GM19438 (cell line): ENCODE measurements around the gene GALNT9.

Experiments
- ATAC-seq: cut with Tn5 transposase; IDR thresholded peaks from one replicate; pipeline ENCODE4 v1.9.1; 2021; ENCODE audit warnings: low read depth; ENCODE audit not compliant: unreplicated experiment

Gene GALNT9

DNA sequence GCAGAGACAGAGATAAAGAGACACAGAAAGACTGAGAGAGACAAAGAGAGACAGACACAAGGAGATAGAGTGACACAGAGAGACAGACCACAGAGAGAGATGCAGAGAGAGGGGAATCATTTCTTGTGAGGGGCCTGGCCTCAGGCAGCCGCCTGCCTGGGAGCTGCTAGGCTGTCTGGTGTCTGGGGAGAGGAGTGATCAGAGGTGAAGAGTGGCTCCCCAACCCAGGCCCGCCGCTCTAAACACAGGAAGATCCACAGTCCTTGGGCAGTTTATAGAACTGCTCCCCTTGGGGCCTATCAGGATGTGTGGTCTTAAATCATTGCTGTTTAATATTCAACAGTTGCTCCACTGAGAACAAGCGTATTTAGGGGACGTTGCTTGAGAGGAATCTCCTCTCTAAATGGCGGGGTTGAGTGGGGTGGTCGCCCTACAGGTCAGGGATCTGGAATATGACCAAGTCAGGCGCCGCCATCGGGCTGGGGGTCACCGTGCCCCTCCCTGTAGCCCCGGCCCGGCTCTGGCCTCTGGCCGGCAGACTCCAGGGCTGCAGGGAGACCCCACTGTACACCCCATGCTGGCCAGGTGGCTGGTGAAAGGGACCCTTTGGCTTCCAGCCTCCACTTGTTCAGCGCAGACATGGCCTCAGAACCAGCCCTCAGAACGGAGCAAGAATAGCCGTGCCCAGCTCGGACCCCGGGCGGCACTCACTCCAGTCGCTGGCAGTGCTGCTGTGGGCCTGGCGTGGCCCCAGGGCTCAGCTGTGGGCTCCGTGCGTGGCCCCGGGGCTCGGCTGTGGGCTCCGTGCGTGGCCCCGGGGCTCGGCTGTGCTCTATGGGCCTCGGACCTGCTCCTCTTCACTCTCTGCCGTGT lies 89.4 kb downstream of the GALNT9 start:
- ATAC-seq: no peak

- ATAC-seq: no peak
These were observed 90.0 kb downstream of the GALNT9 start for GRCh38 chr12:132239392-132239791.

DNA sequence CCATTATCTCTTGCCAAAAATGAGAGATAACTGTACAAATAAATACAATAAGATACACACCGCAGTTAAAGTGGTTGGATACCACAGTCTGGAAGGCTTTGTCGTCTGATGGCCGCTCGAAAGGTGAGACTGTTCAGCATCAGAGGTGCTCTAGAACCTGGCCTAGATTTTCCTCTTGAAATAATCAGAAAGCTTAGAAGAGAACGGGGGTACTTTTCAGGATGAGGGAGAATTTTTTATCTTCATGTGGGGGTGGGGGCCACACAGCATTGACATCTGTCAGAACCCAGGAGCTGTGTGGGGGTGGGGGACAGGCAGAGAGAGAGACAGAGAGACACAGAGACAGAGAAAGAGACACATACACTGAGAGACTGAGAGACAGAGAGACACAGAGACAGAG lies 90.5 kb downstream of the GALNT9 start:
- ATAC-seq: no peak

DNA sequence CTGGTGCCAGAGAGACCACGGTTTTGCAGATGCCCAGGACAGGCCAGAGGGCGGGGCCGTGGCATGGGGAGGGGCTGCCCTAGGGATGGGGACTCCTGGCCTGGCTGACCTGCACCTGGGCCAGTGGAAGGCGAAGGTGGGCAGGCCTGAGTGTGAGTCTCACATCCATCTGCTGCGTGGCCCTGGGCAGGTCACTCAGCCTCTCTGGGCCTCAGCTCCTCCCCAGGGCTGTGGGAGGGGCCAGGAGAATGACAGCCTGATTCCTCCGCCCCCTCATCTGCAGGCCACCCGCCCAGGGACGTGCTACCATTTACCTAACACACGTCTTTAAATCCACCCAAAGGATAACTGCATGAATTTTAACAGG lies 90.9 kb downstream of the GALNT9 start:
- ATAC-seq: no peak

- no peak for ATAC-seq
These were observed 91.5 kb downstream of the GALNT9 start for GRCh38 chr12:132237772-132238487.

DNA sequence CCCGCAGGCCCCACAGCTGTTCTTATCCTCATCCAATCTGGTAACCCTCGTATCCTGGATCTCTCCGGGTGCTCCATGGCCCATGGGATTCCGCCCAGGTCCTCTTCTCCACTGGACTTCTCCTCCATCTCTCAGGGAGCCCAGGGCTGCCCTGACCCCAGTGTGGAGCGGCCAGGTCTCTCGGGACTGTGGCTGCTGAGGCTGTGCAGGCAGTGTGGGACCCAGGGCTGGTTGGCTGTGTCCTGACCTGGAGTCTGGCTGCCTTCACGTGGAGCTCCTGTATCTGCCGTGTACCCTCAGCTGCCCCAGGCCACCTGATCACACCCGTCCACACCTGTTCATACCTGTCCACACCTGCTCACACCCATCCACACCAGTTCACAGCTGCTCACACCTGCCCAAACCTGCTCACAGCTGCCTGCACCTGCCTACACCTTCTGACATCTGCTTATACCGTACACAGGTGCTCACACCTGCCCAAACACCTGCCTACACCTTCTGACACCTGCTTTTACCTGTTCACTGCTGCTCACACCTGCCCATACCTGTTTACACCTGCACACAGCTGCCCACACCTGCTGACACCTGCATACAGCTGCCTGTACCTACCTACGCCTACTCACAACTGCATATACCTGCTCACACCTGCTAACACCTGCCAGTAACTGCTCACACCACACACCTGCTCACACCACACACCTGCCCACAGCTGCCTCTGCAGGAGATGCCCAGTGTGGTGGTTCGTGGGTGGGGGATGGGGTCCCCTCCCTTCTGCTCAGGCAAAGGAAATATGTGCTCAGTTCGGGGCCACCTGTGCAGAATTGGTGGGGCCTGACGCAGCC lies 92.2 kb downstream of the GALNT9 start:
- no peak for ATAC-seq

GRCh38 chr12:132236129-132236929 lies 93.1 kb downstream of the GALNT9 start:
- no peak for ATAC-seq

- ATAC-seq: no peak
These were observed 94.1 kb downstream of the GALNT9 start for GRCh38 chr12:132235116-132235820.

DNA sequence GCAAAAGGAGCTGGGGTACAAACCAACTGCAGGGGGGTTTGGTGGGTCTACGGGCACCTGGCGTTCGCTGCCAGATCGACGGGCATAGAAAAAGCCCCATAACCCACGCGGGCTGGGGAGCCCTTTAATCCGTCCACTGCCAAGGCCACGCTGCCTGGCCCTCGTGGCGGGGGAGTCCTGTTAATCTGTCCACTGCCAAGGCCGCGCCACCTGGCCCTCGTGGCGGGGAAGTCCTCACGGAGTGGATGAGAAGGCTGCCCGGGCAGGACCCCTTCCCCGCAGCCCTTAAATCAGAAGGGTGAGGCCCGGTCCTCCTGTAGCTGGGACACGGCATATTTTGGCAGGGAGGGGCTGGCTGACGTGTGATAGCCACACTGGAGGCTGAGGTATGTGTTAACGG lies 99.0 kb downstream of the GALNT9 start:
- no peak for ATAC-seq

- ATAC-seq: no peak
These were observed 99.5 kb downstream of the GALNT9 start for GRCh38 chr12:132229926-132230325.

DNA sequence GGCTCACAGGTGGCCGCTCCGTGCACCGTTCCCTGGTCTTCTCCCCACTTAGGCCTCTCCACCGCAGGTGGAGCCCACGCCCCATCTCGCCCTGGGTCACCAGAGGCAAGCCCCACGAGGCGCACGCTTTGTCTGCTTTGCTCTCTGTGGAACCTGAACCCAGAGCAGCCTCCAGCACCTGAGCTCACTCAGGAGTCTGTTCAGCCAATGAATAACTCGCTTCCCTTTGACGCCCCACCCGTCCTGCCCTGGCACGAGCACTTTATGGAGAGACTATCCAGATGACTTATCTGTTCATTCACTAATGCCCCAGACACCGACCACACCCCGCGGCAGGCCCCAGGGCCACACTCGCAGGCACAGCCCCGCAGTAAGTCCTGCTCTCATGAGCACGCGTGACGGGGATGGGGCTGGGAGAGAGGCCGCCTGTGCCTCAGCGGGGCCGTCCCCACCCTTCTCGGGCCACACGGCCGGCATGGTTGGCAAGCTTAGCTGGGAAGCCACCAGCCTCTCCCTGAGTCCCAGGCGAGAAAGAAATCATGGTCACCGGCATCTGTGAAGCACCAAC lies 100.1 kb downstream of the GALNT9 start:
- ATAC-seq: no peak

DNA sequence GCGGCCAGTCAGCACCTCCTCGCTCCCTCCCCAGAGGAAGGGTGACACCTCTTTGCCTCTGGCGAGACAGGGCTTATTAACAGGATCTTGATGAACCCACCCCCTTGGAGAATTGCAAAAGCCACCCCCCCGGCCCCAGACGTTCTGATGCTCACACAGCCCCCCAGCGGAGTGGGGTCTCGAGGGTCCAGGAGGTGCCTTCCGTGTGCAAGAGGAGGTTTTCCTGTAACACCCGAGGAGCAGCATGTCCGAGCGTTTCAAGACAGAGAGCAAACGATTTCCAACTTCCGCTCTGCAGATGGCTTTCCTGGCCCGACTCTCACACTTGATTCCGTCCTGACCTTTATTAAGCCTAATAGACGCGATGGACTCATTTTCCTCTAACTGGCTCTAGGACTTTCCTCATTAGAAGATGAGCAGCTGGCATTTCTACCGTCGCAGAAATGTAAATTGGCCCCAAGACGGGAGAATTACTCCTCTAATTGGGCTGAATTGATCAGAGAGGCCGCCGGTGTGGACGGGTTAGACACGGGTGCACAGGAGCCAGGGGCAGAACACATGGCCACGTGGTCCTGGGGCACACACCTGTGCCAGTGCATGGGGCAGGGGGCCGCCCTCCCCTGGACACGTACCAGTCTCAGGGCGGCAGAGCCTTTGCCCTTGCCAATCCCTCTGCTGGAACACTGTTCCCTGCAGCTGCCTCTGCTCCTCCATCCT lies 100.8 kb downstream of the GALNT9 start:
- no peak for ATAC-seq

GRCh38 chr12:132227782-132228475 lies 101.5 kb downstream of the GALNT9 start:
- ATAC-seq: no peak

DNA sequence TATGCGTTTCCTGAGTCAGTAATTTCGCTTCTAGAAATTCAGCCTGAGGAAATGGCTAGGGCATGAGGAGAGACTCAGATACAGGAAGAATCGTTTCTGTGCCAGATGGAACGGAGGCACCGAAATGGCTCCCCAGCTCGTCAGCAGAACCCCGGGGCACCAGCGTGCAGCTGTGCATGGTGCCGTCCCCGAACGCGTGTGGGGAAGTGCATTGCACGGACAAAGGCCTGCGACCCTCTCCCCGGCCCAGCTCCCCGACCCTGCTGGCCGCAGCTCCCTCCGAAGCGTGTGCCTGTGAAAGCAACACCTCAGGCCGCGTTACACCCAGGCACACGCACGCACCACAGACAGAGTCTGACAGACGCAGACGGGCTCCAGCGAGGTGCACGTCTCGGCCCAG lies 102.3 kb downstream of the GALNT9 start:
- no peak for ATAC-seq

- ATAC-seq: no peak
These were observed 102.8 kb downstream of the GALNT9 start for GRCh38 chr12:132226604-132227003.

- ATAC-seq: no peak
These were observed 104.2 kb downstream of the GALNT9 start for GRCh38 chr12:132225214-132225613.

DNA sequence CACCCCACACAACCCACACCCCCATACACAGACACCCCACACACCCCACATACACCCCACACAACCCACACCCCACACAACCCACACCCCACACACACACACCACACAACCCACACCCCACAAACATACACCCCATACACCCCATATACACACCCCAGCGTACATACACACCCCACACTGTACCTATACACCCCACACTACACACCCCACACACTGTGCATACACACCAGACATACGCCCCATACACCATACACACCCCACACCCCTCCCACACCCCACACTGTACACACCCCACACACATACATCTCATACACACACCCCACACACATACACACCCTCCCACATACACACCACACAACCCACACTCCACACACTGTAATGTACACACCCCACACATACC lies 104.9 kb downstream of the GALNT9 start:
- no peak for ATAC-seq

- ATAC-seq: no peak
These were observed 106.6 kb downstream of the GALNT9 start for GRCh38 chr12:132222808-132223173.
